HG03575 (cell line): ENCODE measurements around the gene HCN2.

Experiments used
- ATAC-seq: cut with Tn5 transposase; IDR thresholded peaks from one replicate; pipeline ENCODE4 v1.9.1; 2021; ENCODE audit not compliant: unreplicated experiment, insufficient number of reproducible peaks, low FRiP score; ENCODE audit errors: extremely low read depth

HCN2 gene

DNA sequence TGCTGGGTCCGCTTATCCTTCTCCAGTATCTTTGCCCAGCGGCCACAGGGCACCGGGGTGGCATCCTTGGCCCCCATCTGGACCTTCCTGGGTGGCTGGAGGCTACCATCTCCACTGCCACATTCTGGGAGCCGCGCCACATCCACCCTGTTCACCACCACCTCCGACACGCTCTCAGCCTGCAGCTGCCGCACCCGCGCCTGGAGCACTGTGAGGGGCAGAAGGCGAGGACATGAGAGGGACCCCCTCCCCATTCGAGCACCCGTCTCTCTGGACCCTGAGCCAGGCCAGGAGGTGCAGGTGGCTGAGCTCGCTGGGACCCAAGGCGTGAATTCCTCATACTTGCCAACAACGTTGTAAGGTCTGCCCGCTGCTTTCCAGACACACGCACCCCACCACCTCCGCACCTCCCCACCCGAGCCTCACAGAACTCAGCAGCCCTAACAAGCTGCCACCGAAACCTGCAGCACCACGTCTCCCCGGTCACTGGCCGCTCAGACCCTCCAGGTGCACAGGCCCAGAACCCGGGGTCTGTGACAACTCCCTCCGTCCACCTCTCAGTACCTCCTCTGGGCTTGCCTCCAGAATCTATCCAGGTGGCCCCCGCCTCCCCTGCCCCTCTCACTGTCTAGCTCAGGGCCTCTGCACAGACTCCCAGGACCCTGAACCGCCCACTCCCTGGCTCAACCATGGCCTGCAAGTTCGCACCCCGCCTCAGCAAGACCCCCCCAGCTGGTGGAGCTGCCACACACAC lies 40.5 kb downstream of the HCN2 start:
- ATAC-seq: no peak

DNA sequence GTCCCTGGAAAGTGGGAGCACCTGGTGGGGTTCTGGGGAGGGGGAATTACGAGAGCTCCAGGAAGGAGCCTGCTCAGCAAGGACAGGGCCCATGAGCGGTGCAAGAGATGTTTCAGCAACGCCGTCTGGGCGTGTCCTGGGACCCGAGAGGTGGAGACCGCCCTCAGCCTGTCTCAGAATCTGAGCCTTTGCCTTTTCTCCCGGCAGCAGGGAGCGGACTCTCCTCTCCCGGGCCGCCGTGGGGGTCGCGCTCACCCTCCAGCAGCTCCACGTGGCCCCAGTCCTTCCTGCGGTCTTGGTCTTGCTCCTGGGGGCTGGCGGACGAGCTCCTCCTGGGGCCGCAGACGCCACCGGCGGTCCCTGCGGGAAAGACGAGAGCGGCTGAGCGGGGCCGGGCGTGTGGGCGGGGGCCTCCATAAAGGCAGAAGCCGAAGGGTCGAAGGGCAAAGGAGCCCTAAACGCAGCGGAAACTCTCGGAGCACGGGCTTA lies 42.9 kb downstream of the HCN2 start:
- ATAC-seq: no peak

DNA sequence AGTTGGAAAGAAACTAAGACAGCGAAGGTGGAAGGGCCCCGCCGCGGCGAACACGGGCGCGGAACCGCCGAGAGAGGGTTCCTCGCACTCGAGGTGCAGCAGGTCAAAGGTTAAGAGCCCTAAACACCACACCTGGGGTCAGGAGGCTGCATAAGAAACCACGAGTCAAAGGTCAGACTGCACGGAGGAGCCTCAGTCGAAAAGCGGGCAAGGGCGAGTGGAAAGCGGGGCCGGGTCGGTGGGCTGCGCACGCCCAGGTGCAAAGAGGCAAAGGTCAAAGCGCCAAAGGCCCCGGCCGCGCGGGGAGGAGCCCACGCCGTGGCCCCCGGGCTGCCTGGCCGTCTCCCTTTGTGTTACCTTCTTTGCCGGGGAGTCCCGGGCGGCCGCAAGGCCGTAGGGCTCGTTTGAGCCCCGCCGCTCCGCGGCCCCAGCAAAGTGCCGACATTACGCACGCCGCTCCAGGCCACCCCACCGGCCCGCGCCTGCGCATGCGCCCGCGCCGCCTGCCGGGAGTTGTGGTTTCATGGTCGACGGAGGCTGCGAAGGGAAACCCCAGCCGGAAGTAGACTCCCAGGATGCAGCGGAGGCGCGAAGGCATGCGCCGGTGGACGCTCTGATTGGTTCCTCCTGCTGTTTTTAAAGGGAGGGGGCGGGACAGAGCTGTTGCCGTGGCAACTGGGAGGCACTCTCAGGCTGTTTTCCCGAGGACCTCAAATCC lies 43.5 kb downstream of the HCN2 start, which contains the start of gene POLRMT:
Gene POLRMT, minus strand, starts transcription at position 470 of the 718 bp plus-strand sequence. Its CDS starts 25 bp downstream, at position 445.
- no peak for ATAC-seq

DNA sequence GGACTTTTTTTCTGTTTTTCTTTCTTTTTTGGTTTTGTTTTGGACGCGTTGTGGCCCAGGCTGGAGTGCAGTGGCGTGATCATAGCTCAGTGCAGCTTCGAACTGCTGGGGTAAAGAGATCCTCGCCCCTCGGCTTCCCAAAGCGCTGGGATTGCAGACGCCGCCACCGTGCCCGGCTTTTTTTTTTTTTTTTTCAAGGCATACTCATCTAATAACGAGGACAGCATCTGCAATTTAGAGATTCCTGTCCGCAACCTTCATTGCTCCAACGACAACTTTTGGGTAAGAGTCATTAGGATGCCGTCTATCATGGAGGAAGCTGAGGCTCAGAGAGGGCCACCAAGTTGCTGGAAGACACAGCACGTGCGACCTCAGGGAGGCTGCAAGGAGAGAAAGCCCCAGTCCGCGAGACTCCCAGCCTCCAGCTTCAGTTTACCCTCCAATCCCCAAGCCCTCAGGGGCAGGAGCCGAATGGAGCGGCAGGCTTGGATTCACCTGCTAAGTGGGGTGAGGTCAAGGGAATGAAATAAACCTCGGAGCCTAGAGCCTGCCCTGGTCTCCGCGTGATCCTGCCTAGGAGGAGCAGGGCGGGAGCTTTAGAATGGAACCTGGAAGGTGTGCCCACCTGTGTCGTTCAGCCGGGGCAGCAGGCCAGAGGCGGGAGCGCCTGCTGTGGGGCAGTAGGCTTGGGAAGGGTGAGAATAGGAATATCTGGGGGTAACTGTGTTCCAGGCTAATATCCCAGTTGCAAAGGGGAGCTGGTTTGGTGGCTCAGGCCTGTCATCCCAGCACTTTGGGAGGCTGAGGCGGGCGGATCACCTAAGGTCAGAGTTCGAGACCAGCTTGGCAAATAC lies 44.3 kb downstream of the HCN2 start:
- no peak for ATAC-seq

- ATAC-seq: no peak
Measured at GRCh38 chr19:634975-635652, 45.4 kb downstream of the HCN2 start.

- ATAC-seq: no peak
Measured at GRCh38 chr19:638906-639252, 49.2 kb downstream of the HCN2 start.

DNA sequence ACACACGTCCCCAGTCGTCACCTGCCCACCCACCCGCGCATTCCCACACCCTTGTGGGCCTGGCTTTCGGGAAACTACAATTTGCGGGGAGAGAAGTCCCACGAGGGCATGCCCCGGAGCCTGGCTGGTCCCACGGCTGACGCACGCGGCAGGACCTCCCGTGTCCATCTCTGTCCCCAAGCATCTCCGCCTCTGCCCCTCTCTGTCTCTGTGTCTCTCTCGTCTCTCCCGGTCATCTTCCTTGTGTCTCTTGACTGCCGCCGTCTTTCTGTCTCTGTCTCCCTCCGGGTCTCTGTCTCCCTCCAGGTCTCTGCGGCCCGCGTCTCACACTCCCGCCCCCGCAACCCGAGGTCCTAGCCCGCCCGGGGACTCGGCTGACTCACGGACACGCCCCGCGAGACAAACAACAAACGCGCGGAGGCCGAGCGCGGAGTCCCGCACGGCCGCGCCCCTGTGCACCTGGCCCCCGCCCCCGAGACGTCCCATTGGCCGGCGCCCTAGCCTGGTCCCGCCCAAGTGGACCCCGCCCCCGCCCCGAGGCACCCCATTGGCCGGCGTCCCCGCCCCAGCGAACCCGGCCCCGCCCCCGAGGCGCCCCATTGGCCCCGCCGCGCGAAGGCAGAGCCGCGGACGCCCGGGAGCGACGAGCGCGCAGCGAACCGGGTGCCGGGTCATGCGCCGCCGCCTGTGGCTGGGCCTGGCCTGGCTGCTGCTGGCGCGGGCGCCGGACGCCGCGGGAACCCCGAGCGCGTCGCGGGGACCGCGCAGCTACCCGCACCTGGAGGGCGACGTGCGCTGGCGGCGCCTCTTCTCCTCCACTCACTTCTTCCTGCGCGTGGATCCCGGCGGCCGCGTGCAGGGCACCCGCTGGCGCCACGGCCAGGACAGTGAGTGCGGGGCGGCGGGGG lies 49.8 kb downstream of the HCN2 start, which contains the start of gene FGF22:
Gene FGF22, plus strand, starts transcription at position 627 of the 908 bp plus-strand sequence. Its CDS starts 47 bp downstream, at position 674.
- no peak for ATAC-seq

- ATAC-seq: no peak
Measured at GRCh38 chr19:640161-640558, 50.5 kb downstream of the HCN2 start.

DNA sequence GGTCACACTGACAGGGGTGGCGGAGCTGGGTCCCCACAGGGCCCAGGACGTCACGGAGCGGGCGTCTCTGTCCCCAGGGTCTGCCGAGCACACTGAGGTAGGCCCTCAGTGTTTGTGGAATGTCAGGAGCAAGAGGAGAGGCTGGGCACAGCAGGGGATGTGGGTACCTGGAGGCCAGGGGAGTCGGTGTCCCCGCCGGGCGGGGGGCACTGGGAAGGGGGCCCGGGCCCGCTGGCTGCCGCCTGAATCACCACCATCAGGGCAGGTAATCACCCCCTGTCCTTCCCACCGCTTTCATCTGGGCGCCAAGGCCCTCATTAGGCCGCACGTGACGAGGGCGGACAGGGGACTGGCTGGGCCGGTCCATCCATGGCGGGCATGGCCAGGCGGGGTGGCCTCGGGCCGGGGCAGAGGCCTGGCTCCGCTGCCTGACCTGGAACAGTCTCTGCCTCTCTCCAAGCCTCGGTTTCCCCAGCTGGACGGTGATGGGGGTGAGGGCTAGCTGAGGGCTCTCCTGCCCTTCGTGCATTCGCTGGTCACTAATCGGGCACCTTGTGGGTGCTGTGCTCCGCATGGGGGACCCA lies 51.0 kb downstream of the HCN2 start:
- no peak for ATAC-seq

- ATAC-seq: no peak
Measured at GRCh38 chr19:641702-642101, 52.0 kb downstream of the HCN2 start.

GRCh38 chr19:642767-643727 lies 53.4 kb downstream of the HCN2 start:
- ATAC-seq: no peak

DNA sequence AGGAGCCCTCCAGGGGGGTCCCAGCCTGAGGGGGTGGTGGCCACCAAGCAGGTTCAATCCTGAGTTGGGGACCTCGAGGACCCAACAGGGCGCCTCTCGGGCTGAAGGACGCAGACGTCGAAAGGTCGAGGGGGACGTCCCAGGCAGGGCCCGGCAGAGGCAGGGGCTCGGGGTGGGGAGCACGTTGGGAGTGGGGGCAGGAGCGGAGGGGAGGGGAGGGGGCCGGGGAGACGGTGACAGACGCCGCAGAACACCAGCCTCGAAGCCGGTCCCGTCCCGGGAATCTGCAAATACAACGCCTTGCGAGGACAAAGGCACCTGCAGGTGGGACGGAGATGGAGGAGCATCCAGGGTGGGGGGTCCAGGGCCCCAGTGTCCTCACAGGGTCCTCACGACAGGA lies 54.1 kb downstream of the HCN2 start:
- ATAC-seq: no peak

- ATAC-seq: no peak
Measured at GRCh38 chr19:644363-644762, 54.7 kb downstream of the HCN2 start.

DNA sequence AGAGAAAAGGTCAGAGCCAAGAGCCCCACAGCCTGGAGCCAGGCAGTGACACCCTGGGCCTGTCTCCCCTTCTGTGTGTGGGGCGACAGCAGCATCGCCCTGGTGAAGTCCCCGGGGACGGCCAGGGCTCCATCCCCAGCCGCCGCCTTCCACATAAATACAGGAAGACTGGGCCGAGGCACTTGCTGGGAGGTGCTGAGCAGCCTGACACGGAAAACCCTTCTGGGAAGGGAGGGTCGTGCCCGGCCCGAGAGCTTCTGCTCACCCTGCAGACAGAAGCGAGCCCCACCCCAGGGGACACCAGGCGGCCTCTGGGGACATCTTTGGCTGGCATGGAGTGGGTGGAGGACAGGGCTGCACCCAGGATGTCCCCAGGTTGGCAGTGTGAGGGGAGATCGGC lies 55.1 kb downstream of the HCN2 start:
- ATAC-seq: no peak

DNA sequence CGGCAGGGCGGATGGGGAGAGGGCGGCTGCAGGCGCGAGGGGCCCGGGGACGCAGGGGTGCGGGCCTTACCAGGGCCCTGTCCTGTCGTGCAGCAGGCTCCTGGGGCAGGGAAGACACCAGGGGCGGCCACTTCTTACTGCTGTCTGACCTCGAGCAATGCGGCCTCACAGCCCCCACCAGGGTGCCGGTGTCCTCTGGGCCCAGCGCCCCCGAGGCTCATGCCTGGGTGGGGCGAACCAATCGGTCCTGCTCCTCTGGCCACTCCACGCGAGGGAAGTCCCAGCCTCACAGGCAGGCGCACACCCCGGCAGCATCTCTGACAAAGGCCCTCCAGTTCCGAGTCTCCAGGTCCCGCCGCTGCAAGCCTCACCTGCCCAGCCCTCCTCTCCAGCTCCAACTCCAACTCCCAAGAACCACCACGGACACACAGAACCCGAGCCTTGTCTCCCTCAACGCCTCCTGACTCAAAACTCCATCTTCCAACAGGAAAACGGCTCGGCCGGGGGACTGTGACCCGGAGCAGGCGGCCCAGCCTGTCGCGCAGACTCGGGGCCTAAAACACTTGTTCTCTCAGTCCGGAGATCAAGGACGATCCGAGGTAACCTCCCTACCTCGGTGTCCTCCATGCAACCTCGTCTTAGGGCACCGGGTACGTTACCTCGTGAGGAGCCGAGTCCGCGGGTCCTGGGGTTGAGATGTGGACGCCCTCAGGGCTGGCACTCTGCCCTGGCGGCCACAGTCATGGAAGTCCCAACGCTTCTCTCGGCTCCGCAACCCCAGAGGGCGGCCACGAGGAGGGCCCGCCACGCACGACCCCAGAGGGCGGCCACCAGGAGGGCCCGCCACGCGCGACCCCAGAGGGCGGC lies 56.5 kb downstream of the HCN2 start:
- no peak for ATAC-seq
